BLaER1 treated with 17β-estradiol and CSF1 and Interleukin-3, amounts not matched to agents 10 nM and 100 nM (cell line): ENCODE results near the gene WASF2.
"Not testable (repeated sequence)": the region's sequence is repeated elsewhere in the genome, so short reads cannot be mapped to it uniquely, and the experiment has no call there.

Experiments
- H3K27ac ChIP-seq, 11 experiments: shearing (Covaris generic); formaldehyde crosslinking; 2 replicates each; pipeline ENCODE4 v1.8.1; 2022
- H3K27me3 ChIP-seq, 11 experiments: shearing (Covaris generic); formaldehyde crosslinking; 2 replicates each; pipeline ENCODE4 v1.8.1; 2022
- H3K36me3 ChIP-seq, 11 experiments: shearing (Covaris generic); formaldehyde crosslinking; 2 replicates each; pipeline ENCODE4 v1.8.1; 2022
- H3K4me1 ChIP-seq, 10 experiments: shearing (Covaris generic); formaldehyde crosslinking; 2 replicates each; pipeline ENCODE4 v1.8.1; 2022
- H3K4me2 ChIP-seq, 11 experiments: shearing (Covaris generic); formaldehyde crosslinking; 2 replicates each; pipeline ENCODE4 v1.8.1; 2022
- H3K4me3 ChIP-seq, 10 experiments: shearing (Covaris generic); formaldehyde crosslinking; 2 replicates each; pipeline ENCODE4 v1.8.1; 2022
- H3K9ac ChIP-seq, 11 experiments: shearing (Covaris generic); formaldehyde crosslinking; 2 replicates each; pipeline ENCODE4 v1.8.1; 2022
- H3K9me3 ChIP-seq, 11 experiments: shearing (Covaris generic); formaldehyde crosslinking; replicated peaks in 1 of 11; 2 replicates each; pipeline ENCODE4 v1.8.1; 2022
- H4K20me1 ChIP-seq, 11 experiments: shearing (Covaris generic); formaldehyde crosslinking; 2 replicates each; pipeline ENCODE4 v1.8.1; 2022
- Cebpa-rat ChIP-seq, 11 experiments: shearing (Covaris generic); IDR thresholded peaks; 2 replicates each; pipeline ENCODE4 v1.8.1; 2022

WASF2 gene

DNA sequence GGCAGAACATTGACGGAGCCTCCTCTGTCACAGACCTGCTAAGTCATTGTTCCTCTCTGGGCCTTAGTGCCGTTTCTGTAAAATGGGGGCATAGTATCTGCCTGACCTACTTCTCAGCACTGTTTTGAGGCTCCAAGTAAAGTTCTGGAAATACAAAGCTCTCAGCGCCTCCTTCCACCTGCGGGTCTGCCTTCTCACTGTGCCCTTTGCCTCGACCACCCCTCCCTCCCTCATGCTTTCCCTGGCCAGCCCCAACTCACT lies 15.4 kb upstream of the WASF2 start:
- H3K27ac ChIP-seq, result no peak overlapping the region

DNA sequence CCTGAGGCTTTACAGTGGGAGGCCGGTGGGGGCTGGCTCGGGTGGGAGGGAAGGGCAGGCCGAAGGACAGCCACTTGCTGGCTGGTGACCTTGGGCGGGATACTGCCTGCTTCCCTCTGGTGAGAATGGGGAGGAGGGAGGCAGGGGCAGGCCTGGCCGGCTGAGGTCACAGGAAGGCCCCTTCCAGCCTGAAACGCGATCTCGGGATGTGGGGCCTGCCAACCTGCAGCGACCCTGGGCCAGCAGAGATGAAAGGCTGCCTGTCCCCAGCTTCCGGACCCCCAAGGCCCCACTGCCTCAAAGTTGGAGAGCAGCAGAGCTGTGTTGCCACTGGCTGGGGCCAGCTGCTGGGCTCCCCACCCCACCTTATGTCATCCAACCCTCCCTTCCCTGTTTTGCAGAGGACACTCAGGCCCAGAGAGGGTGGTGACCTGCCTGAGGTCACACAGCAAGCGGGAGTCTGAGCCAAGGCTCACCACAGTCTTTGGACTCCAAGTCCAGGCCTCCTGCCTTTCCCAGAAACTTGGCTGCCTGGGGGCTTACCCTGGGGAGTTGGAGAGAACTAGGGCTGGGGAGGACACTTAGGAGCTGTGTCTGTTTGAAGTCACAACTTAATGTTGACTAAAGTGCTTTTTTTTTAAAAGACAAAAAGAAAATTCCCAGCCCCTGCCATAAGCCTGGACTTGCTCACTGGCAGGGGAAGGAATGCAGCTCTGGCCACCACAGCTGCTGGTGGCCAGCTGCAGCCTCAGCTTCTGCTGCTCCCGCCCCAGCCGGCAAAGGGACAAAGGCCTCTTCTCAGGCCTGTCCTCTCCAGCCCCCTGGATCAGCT lies 14.8 kb upstream of the WASF2 start:
- H3K4me3 ChIP-seq, result no peak overlapping the region
- H3K9me3 ChIP-seq, result no peaks in the 10 kb centered on the region
- H3K4me1 ChIP-seq, result peaks cover 7 to 19% (median 13%) of the 10 kb centered on the region in 10 experiments
- H4K20me1 ChIP-seq, result no peaks in the 10 kb centered on the region
- no peak overlapping the region; a peak in 1 of 22 replicates for H3K27ac ChIP-seq
- no peaks in the 10 kb centered on the region for H3K27me3 ChIP-seq
- no peaks in the 10 kb centered on the region for H3K36me3 ChIP-seq
- peak overlapping the region in 3 of 11 experiments; percentile 2 to 37 (median 10); a peak in 1 of 22 replicates for H3K9ac ChIP-seq
- H3K4me2 ChIP-seq, result no peak overlapping the region
- TF ChIP-seq Cebpa-rat (IDR thresholded peaks at IDR 0.05), result no peak

More for the DNA sequence above, 15.4 kb upstream of the WASF2 start:
- Histone ChIP-seq H3K4me1 (peaks cover 10 to 19% (median 12%) of the 10 kb centered on the region in 10 experiments), H3K9me3 (no peaks in the 10 kb centered on the region), H4K20me1 (no peaks in the 10 kb centered on the region), H3K36me3 (no peaks in the 10 kb centered on the region), H3K27me3 (no peaks in the 10 kb centered on the region), H3K4me3 (no peak overlapping the region), H3K9ac (peak overlapping the region in 1 of 11 experiments; percentile 37; a peak in 1 of 22 replicates), H3K4me2 (no peak overlapping the region)
- no peak for TF ChIP-seq Cebpa-rat (IDR thresholded peaks at IDR 0.05)

DNA sequence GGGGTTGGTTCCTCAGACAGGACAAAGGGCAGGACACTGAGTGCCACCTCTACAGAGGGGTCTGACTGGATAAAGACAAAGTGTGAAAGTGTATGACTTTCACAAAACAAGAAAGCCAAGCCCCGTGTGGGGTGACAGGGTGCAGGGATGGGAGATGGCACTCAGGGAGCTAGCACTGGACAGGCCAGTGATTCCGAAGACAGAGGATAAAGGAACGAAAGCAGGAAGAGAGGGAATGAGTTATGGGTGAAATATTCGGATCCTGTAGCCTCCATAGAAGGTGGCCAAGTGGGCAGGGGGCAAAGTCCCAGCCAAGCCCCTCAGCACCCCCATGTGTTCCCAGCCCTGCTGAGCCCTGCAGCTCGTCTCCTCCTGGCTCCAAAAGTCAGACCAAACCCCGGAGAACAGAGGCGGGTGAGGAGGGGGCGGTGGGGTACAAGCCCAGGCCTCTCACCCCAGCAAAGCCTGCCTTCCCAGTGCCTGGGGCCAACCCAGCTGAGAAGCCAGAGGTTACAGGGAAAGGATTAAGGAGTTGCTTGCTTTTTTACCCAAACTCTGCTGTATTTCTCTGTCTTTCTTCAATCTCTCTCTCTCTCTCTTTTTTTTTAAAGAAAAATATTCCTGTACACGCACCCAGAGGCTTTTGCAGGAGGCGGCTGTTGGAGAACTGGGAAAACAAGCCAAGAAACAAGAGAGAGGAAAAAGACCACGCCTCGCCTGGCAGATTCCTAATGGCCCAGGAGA lies 14.0 kb upstream of the WASF2 start:
- H3K27ac ChIP-seq, result peak overlapping the region in 2 of 11 experiments; percentile 28; a peak in 2 of 22 replicates
- TF ChIP-seq Cebpa-rat (IDR thresholded peaks at IDR 0.05), result no peak
- H3K9ac ChIP-seq, result peak overlapping the region in 2 of 11 experiments; percentile 9 to 27; a peak in 2 of 22 replicates
- no peak overlapping the region for H3K4me2 ChIP-seq
- H3K36me3 ChIP-seq, result no peaks in the 10 kb centered on the region
- H3K4me3 ChIP-seq, result no peak overlapping the region
- no peaks in the 10 kb centered on the region for H3K27me3 ChIP-seq
- H4K20me1 ChIP-seq, result no peaks in the 10 kb centered on the region
- no peaks in the 10 kb centered on the region for H3K9me3 ChIP-seq
- peaks cover 0 to 14% (median 5%) of the 10 kb centered on the region in 10 experiments; a peak in 13 of 20 replicates for H3K4me1 ChIP-seq

DNA sequence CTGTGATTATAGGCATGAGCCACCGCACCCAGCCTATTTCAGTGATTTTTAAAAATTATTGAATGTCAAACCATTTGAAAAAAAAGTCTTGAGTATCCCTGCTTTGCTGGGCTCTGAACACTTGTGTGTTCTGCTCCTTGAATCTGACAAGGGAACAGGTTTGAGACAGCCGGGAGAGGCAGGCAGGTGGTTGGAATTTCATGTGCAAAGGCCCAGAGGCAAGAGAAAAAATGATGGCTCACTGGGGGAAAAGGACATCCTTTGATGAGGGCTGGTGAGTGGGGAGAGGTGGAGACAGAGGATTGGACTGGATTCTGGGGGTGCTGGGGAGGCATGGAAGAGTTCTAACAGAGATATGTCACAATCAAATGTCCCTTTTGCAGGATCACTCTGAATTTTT lies 13.1 kb upstream of the WASF2 start:
- Histone ChIP-seq H3K4me2 (no peak overlapping the region), H3K27ac (no peak overlapping the region), H4K20me1 (no peaks in the 10 kb centered on the region), H3K4me3 (no peak overlapping the region), H3K36me3 (no peaks in the 10 kb centered on the region), H3K27me3 (no peaks in the 10 kb centered on the region), H3K9me3 (no peaks in the 10 kb centered on the region), H3K4me1 (peaks cover 0 to 15% (median 3%) of the 10 kb centered on the region in 10 experiments; a peak in 8 of 20 replicates), H3K9ac (no peak overlapping the region)
- TF ChIP-seq Cebpa-rat (IDR thresholded peaks at IDR 0.05), result 0 out of 22 replicates have a peak, but pooled peaks of 1 of the 11 experiments have one; percentile 13

DNA sequence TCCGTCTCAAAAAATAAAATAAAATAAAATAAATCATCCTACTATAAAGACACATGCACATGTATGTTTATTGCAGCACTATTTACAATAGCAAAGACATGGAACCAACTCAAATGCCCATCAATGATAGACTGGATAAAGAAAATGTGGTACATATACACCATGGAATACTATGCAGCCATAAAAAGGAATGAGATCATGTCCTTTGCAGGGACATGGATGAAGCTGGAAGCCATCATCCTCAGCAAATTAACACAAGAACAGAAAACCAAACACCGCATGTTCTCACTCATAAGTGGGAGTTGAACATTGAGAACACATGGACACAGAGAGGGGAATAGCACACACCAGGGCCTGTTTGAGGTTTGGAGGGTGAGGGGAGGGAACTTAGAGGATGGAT lies 11.2 kb upstream of the WASF2 start:
- H3K4me3 ChIP-seq, H3K36me3 ChIP-seq, H4K20me1 ChIP-seq, H3K27ac ChIP-seq, H3K9me3 ChIP-seq, H3K9ac ChIP-seq, H3K27me3 ChIP-seq, H3K4me2 ChIP-seq: not testable (repeated sequence)
- peaks cover 0 to 29% (median 12%) of the 10 kb centered on the region in 10 experiments; a peak in 17 of 20 replicates for H3K4me1 ChIP-seq

DNA sequence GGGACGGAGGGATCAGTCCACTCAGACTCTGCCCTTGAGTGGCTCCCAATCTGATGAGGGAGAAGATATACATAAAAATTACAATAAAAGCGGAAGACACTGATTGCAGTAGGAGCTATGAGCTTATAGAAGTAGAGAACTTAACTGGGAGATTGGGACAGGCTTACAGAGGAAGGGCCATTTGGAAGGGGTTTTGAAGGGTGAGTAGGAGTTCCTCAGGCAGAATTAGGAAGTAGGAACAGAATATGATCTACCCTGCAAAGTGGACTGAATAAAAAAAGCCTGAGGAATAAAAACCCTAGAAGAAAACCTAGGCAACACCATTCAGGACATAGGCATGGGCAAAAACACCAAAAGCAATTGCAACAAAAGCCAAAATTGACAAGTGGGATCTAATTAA lies 9.2 kb upstream of the WASF2 start:
- no peak for TF ChIP-seq Cebpa-rat (IDR thresholded peaks at IDR 0.05)
- H3K9me3 ChIP-seq, result no peaks in the 10 kb centered on the region
- no peaks in the 10 kb centered on the region for H4K20me1 ChIP-seq
- H3K4me2 ChIP-seq, result no peak overlapping the region
- H3K4me1 ChIP-seq, result peaks cover 0 to 22% (median 12%) of the 10 kb centered on the region in 10 experiments; a peak in 17 of 20 replicates
- H3K27me3 ChIP-seq, result no peaks in the 10 kb centered on the region
- no peak overlapping the region for H3K27ac ChIP-seq
- no peak overlapping the region for H3K9ac ChIP-seq
- H3K4me3 ChIP-seq, result no peak overlapping the region
- H3K36me3 ChIP-seq, result no peaks in the 10 kb centered on the region

DNA sequence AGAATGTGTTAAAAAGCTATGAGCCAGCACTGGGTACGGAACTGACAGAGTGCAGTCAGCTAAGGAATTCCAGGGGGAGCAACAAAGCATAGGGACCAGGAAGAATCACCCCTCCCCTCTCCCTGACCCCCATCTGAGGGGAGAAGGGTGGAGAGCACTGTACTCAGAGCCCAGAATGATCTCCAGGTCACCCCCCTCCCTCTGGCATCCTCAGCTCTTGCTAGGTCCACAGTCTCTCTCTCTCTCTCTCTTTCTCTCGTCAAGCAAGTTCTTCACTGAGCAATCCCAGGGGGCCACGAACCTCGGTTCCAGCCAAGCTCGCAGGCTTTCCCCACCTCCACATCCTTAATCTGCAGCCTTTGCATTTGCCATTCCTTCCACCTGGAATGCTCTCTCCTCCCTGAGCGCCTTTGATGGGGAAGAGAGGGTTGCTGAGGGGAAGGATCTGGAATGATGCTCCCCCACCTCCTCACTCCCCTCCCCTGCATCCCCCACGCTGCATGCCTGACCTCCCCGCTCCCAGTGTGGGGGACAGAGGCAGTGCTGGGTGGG lies 6.7 kb upstream of the WASF2 start:
- Histone ChIP-seq H3K27ac (no peak overlapping the region), H4K20me1 (no peaks in the 10 kb centered on the region), H3K9ac (peak overlapping the region in 4 of 11 experiments; percentile 22 to 54 (median 36); a peak in 5 of 22 replicates), H3K27me3 (no peaks in the 10 kb centered on the region), H3K9me3 (no peaks in the 10 kb centered on the region), H3K4me2 (peak overlapping the region; percentile 24 to 74 (median 58); a peak in 18 of 22 replicates), H3K4me3 (no peak overlapping the region), H3K4me1 (peaks cover 18 to 38% (median 30%) of the 10 kb centered on the region in 10 experiments), H3K36me3 (no peaks in the 10 kb centered on the region)
- TF ChIP-seq Cebpa-rat (IDR thresholded peaks at IDR 0.05), result no peak

DNA sequence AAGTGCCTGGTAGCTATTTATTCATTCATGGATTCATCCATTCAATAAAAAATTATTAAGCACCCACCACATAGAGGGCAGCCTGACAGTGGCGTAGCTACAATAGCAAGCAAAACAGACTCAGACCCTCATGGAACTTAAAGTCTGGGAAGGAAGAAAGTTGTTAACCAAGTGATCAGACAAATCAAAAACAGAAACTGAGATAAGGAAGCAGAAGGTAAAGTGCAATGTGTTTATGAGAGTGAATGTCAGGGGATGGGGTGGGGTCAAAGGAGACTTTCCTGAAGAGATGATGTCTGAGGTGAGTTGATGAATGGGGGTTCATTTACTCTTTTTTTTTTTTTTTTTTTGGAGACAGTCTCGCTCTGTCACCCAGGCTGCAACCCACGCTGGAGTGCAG lies 2.8 kb upstream of the WASF2 start:
- peak overlapping the region in 10 of 11 experiments; percentile 44 to 99 (median 74); a peak in 13 of 22 replicates for H3K27ac ChIP-seq

More for the DNA sequence above, 2.8 kb upstream of the WASF2 start:
- H3K4me1 ChIP-seq, result peaks cover 30 to 52% (median 46%) of the 10 kb centered on the region in 10 experiments
- no peak for TF ChIP-seq Cebpa-rat (IDR thresholded peaks at IDR 0.05)
- peak overlapping the region in 2 of 11 experiments; percentile 22 to 56; a peak in 2 of 22 replicates for H3K9ac ChIP-seq
- peaks cover 0 to 10% (median 0%) of the 10 kb centered on the region in 11 experiments; a peak in 2 of 22 replicates for H4K20me1 ChIP-seq
- H3K36me3 ChIP-seq, result no peaks in the 10 kb centered on the region
- H3K4me2 ChIP-seq, result peak overlapping the region; percentile 48 to 88 (median 76); a peak in 21 of 22 replicates
- no peak overlapping the region for H3K4me3 ChIP-seq
- H3K9me3 ChIP-seq, result no peaks in the 10 kb centered on the region
- H3K27me3 ChIP-seq, result no peaks in the 10 kb centered on the region
